Measurements from ENCODE around the gene PAFAH2.

PAFAH2 gene

DNA sequence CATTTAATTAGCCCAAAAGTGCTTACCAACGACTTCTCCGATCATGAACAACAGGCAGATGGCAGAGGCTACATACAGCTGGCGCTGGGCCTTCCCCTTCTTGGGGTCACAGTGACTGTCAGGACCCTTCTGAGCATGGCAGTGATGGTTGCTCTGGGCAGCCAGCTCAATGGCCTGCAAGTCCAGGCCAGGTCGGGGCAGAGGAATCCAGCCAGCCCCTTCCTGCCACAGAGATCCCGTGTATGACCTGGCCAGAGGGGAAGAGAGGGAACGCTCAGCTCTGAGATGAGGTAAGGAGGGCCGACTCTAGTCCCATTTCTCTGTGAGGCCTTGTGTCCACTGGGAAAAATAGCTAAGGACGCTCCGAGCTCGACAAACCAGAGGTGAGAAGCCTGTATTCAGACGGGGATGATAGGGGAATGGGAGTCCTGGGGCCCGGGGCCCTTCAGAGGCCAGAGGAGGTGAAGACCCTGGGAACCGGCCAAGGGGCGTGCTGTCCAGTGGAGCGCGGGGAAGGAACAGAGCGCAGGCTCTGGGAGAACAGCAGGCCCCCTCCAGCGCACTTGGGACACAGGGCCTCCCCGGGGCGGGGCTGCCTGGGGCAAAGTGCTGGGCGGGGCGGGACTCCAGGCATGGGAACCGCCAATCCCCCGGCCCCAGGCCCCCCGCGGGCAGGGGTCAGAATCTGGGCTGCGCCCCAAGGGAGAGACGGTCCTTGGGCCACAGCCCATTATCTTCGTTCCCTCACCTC lies 47.3 kb upstream of the PAFAH2 start:
- H3K36me3 ChIP-seq (ENCODE audit: insufficient read depth), result no peaks in the 10 kb centered on the region
- H3K9ac ChIP-seq, result no peak overlapping the region
- H3K27ac ChIP-seq, result no peak overlapping the region
- no peaks in the 10 kb centered on the region for H3K4me1 ChIP-seq (ENCODE audit: low read depth, poor library complexity, severe bottlenecking)
- H3K27me3 ChIP-seq (ENCODE audit: insufficient read depth, low read depth), result peaks cover 28% of the 10 kb centered on the region; the same call in 1 of the 2 replicates
- H3K4me3 ChIP-seq (IDR thresholded peaks at IDR 0.05; ENCODE audit: insufficient read depth, low read depth, low read length), result no peak overlapping the region
- H3K4me2 ChIP-seq, result no peak overlapping the region
- H3K79me2 ChIP-seq (ENCODE audit: insufficient read depth, low read depth), result no peaks in the 10 kb centered on the region
- no peak overlapping the region for H2AFZ ChIP-seq (ENCODE audit: low read depth)
- H4K20me1 ChIP-seq (ENCODE audit: insufficient read depth), result no peaks in the 10 kb centered on the region
- TF ChIP-seq CTCF (conservative IDR thresholded peaks at IDR 0.05; ENCODE audit: low read depth, low read length), result no peak

GRCh38 chr1:26044414-26044813 lies 46.6 kb upstream of the PAFAH2 start:
- no peaks in the 10 kb centered on the region for H3K79me2 ChIP-seq (ENCODE audit: insufficient read depth, low read depth)
- no peak for TF ChIP-seq CTCF (conservative IDR thresholded peaks at IDR 0.05; ENCODE audit: low read depth, low read length)
- no peaks in the 10 kb centered on the region for H3K4me1 ChIP-seq (ENCODE audit: low read depth, poor library complexity, severe bottlenecking)
- no peak overlapping the region for H3K9ac ChIP-seq
- H3K36me3 ChIP-seq (ENCODE audit: insufficient read depth), result no peaks in the 10 kb centered on the region
- H2AFZ ChIP-seq (ENCODE audit: low read depth), result no peak overlapping the region
- H3K27me3 ChIP-seq (ENCODE audit: insufficient read depth, low read depth), result peaks cover 28% of the 10 kb centered on the region; the same call in 1 of the 2 replicates
- no peak overlapping the region for H3K27ac ChIP-seq
- no peaks in the 10 kb centered on the region for H4K20me1 ChIP-seq (ENCODE audit: insufficient read depth)
- no peak overlapping the region for H3K4me2 ChIP-seq
- no peak overlapping the region for H3K4me3 ChIP-seq (IDR thresholded peaks at IDR 0.05; ENCODE audit: insufficient read depth, low read depth, low read length)

- Histone ChIP-seq H3K79me2 (ENCODE audit: insufficient read depth, low read depth) (no peaks in the 10 kb centered on the region), H4K20me1 (ENCODE audit: insufficient read depth) (no peaks in the 10 kb centered on the region), H3K4me3 (IDR thresholded peaks at IDR 0.05; ENCODE audit: insufficient read depth, low read depth, low read length) (no peak overlapping the region), H3K4me1 (ENCODE audit: low read depth, poor library complexity, severe bottlenecking) (no peaks in the 10 kb centered on the region), H3K36me3 (ENCODE audit: insufficient read depth) (no peaks in the 10 kb centered on the region), H3K4me2 (no peak overlapping the region), H3K9ac (no peak overlapping the region), H3K27me3 (ENCODE audit: insufficient read depth, low read depth) (peaks cover 25% of the 10 kb centered on the region; the same call in 1 of the 2 replicates), H2AFZ (ENCODE audit: low read depth) (no peak overlapping the region), H3K27ac (no peak overlapping the region)
- no peak for TF ChIP-seq CTCF (conservative IDR thresholded peaks at IDR 0.05; ENCODE audit: low read depth, low read length)
These were observed 45.9 kb upstream of the PAFAH2 start for GRCh38 chr1:26043765-26044164.

- no peaks in the 10 kb centered on the region for H4K20me1 ChIP-seq (ENCODE audit: insufficient read depth)
- no peaks in the 10 kb centered on the region for H3K79me2 ChIP-seq (ENCODE audit: insufficient read depth, low read depth)
- peaks cover 25% of the 10 kb centered on the region; the same call in 1 of the 2 replicates for H3K27me3 ChIP-seq (ENCODE audit: insufficient read depth, low read depth)
- no peak overlapping the region for H3K4me3 ChIP-seq (IDR thresholded peaks at IDR 0.05; ENCODE audit: insufficient read depth, low read depth, low read length)
- no peak overlapping the region for H3K27ac ChIP-seq
- H3K4me2 ChIP-seq, result no peak overlapping the region
- no peaks in the 10 kb centered on the region for H3K4me1 ChIP-seq (ENCODE audit: low read depth, poor library complexity, severe bottlenecking)
- H3K36me3 ChIP-seq (ENCODE audit: insufficient read depth), result no peaks in the 10 kb centered on the region
- TF ChIP-seq CTCF (conservative IDR thresholded peaks at IDR 0.05; ENCODE audit: low read depth, low read length), result no peak
- H2AFZ ChIP-seq (ENCODE audit: low read depth), result no peak overlapping the region
- H3K9ac ChIP-seq, result no peak overlapping the region
These were observed 44.1 kb upstream of the PAFAH2 start for GRCh38 chr1:26041978-26042377.
